ENCODE results near the gene TANGO6.
A peak's percentile ranks its signal among the peaks of the same experiment; 100 is the strongest.
"Not testable (repeated sequence)": the region's sequence is repeated elsewhere in the genome, so short reads cannot be mapped to it uniquely, and the experiment has no call there.

Gene TANGO6

GRCh38 chr16:69055980-69056379, 212.6 kb downstream of the TANGO6 start:
- peaks cover 0 to 12% (median 8%) of the 10 kb centered on the region in 10 experiments; a peak in 12 of 20 replicates for H3K4me1 ChIP-seq
- TF ChIP-seq Cebpa-rat (IDR thresholded peaks at IDR 0.05): no peak
- H3K36me3 ChIP-seq: peaks cover 0 to 5% (median 0%) of the 10 kb centered on the region in 11 experiments; a peak in 1 of 22 replicates
- no peaks in the 10 kb centered on the region for H3K27me3 ChIP-seq
- H3K4me2 ChIP-seq: no peak overlapping the region
- H3K27ac ChIP-seq: no peak overlapping the region
- H3K4me3 ChIP-seq: no peak overlapping the region
- peaks cover 0 to 5% (median 0%) of the 10 kb centered on the region in 11 experiments; a peak in 1 of 22 replicates for H4K20me1 ChIP-seq
- no peak overlapping the region for H3K9ac ChIP-seq
- H3K9me3 ChIP-seq (replicated peaks in 1 of 11): no peaks in the 10 kb centered on the region

GRCh38 chr16:69056421-69056820, 213.1 kb downstream of the TANGO6 start:
- no peaks in the 10 kb centered on the region for H3K9me3 ChIP-seq (replicated peaks in 1 of 11)
- H3K4me3 ChIP-seq: no peak overlapping the region
- no peak for TF ChIP-seq Cebpa-rat (IDR thresholded peaks at IDR 0.05)
- H3K27ac ChIP-seq: no peak overlapping the region
- no peaks in the 10 kb centered on the region for H3K27me3 ChIP-seq
- H3K4me2 ChIP-seq: no peak overlapping the region
- no peak overlapping the region for H3K9ac ChIP-seq
- H3K4me1 ChIP-seq: peaks cover 0 to 12% (median 8%) of the 10 kb centered on the region in 10 experiments; a peak in 12 of 20 replicates
- peaks cover 0 to 5% (median 0%) of the 10 kb centered on the region in 11 experiments; a peak in 1 of 22 replicates for H4K20me1 ChIP-seq
- peaks cover 0 to 5% (median 0%) of the 10 kb centered on the region in 11 experiments; a peak in 1 of 22 replicates for H3K36me3 ChIP-seq

- TF ChIP-seq Cebpa-rat (IDR thresholded peaks at IDR 0.05): no peak
- H3K27ac ChIP-seq: peak overlapping the region in 1 of 11 experiments; percentile 32; a peak in 1 of 22 replicates
- peak overlapping the region in 8 of 11 experiments; percentile 10 to 45 (median 34); a peak in 12 of 22 replicates for H3K4me2 ChIP-seq
- no peaks in the 10 kb centered on the region for H3K9me3 ChIP-seq (replicated peaks in 1 of 11)
- peaks cover 0 to 5% (median 0%) of the 10 kb centered on the region in 11 experiments; a peak in 1 of 22 replicates for H3K36me3 ChIP-seq
- no peak overlapping the region for H3K9ac ChIP-seq
- peaks cover 0 to 5% (median 0%) of the 10 kb centered on the region in 11 experiments; a peak in 1 of 22 replicates for H4K20me1 ChIP-seq
- no peaks in the 10 kb centered on the region for H3K27me3 ChIP-seq
- no peak overlapping the region for H3K4me3 ChIP-seq
- peaks cover 0 to 12% (median 8%) of the 10 kb centered on the region in 10 experiments; a peak in 12 of 20 replicates for H3K4me1 ChIP-seq
These were observed 214.4 kb downstream of the TANGO6 start for GRCh38 chr16:69057400-69058378.

- peaks cover 13 to 18% (median 15%) of the 10 kb centered on the region in 10 experiments for H3K4me1 ChIP-seq
- not testable (repeated sequence) for H3K4me3 ChIP-seq; H3K9me3 ChIP-seq (replicated peaks in 1 of 11); H3K9ac ChIP-seq; H3K4me2 ChIP-seq; H4K20me1 ChIP-seq; H3K27ac ChIP-seq; H3K27me3 ChIP-seq
- peaks cover 0 to 16% (median 0%) of the 10 kb centered on the region in 11 experiments; a peak in 3 of 22 replicates for H3K36me3 ChIP-seq
These were observed 220.2 kb downstream of the TANGO6 start for GRCh38 chr16:69063491-69063890.

- Histone ChIP-seq H3K4me2 (peak overlapping the region; percentile 38 to 75 (median 57); a peak in 21 of 22 replicates), H3K9ac (no peak overlapping the region), H3K27ac (no peak overlapping the region), H3K36me3 (peaks cover 0 to 23% (median 0%) of the 10 kb centered on the region in 11 experiments; a peak in 3 of 22 replicates), H3K27me3 (no peaks in the 10 kb centered on the region), H3K4me3 (no peak overlapping the region), H3K9me3 (replicated peaks in 1 of 11) (no peaks in the 10 kb centered on the region), H3K4me1 (peaks cover 13 to 18% (median 15%) of the 10 kb centered on the region in 10 experiments), H4K20me1 (no peaks in the 10 kb centered on the region)
- no peak for TF ChIP-seq Cebpa-rat (IDR thresholded peaks at IDR 0.05)
These were observed 220.9 kb downstream of the TANGO6 start for GRCh38 chr16:69064124-69064763.

- Histone ChIP-seq H3K27ac (no peak overlapping the region), H3K27me3 (no peaks in the 10 kb centered on the region), H3K9ac (no peak overlapping the region), H3K36me3 (peaks cover 0 to 23% (median 0%) of the 10 kb centered on the region in 11 experiments; a peak in 3 of 22 replicates), H3K4me2 (peak overlapping the region; percentile 38 to 75 (median 57)), H4K20me1 (no peaks in the 10 kb centered on the region), H3K9me3 (replicated peaks in 1 of 11) (no peaks in the 10 kb centered on the region), H3K4me1 (peaks cover 13 to 18% (median 15%) of the 10 kb centered on the region in 10 experiments), H3K4me3 (no peak overlapping the region)
- TF ChIP-seq Cebpa-rat (IDR thresholded peaks at IDR 0.05): no peak
These were observed 221.5 kb downstream of the TANGO6 start for GRCh38 chr16:69064764-69065313.

- Histone ChIP-seq H3K9ac (no peak overlapping the region), H3K4me3 (no peak overlapping the region)
- TF ChIP-seq Cebpa-rat (IDR thresholded peaks at IDR 0.05): no peak
These were observed 226.2 kb downstream of the TANGO6 start for GRCh38 chr16:69069504-69069903.

GRCh38 chr16:69071036-69071435, 227.7 kb downstream of the TANGO6 start:
- H3K4me2 ChIP-seq: no peak overlapping the region
- no peak overlapping the region for H3K9ac ChIP-seq
- no peaks in the 10 kb centered on the region for H3K4me1 ChIP-seq
- no peak overlapping the region for H3K4me3 ChIP-seq
- peaks cover 0 to 22% (median 0%) of the 10 kb centered on the region in 11 experiments; a peak in 3 of 22 replicates for H3K36me3 ChIP-seq
- H4K20me1 ChIP-seq: no peaks in the 10 kb centered on the region
- H3K27ac ChIP-seq: no peak overlapping the region
- TF ChIP-seq Cebpa-rat (IDR thresholded peaks at IDR 0.05): no peak
- no peaks in the 10 kb centered on the region for H3K27me3 ChIP-seq
- H3K9me3 ChIP-seq (replicated peaks in 1 of 11): no peaks in the 10 kb centered on the region

More at GRCh38 chr16:69069504-69069903, 226.2 kb downstream of the TANGO6 start:
- Histone ChIP-seq H3K4me1 (peaks cover 7 to 10% (median 8%) of the 10 kb centered on the region in 10 experiments), H3K27ac (no peak overlapping the region), H3K27me3 (no peaks in the 10 kb centered on the region), H3K36me3 (peaks cover 0 to 23% (median 0%) of the 10 kb centered on the region in 11 experiments; a peak in 3 of 22 replicates), H3K9me3 (replicated peaks in 1 of 11) (no peaks in the 10 kb centered on the region), H3K4me2 (no peak overlapping the region), H4K20me1 (no peaks in the 10 kb centered on the region)

- no peak for TF ChIP-seq Cebpa-rat (IDR thresholded peaks at IDR 0.05)
- H3K27me3 ChIP-seq: no peaks in the 10 kb centered on the region
- H3K27ac ChIP-seq: no peak overlapping the region
- H3K36me3 ChIP-seq: peaks cover 0 to 23% (median 0%) of the 10 kb centered on the region in 11 experiments; a peak in 2 of 22 replicates
- no peaks in the 10 kb centered on the region for H3K4me1 ChIP-seq
- no peak overlapping the region for H3K4me2 ChIP-seq
- no peak overlapping the region for H3K9ac ChIP-seq
- no peaks in the 10 kb centered on the region for H4K20me1 ChIP-seq
- H3K9me3 ChIP-seq (replicated peaks in 1 of 11): no peaks in the 10 kb centered on the region
- H3K4me3 ChIP-seq: no peak overlapping the region
These were observed 229.3 kb downstream of the TANGO6 start for GRCh38 chr16:69072640-69072974.
